HG02973 (cell line): Measurements from ENCODE around the gene UGT2B11.
A peak's percentile ranks its signal among the peaks of the same experiment; 100 is the strongest.
"Not testable (repeated sequence)": the region's sequence is repeated elsewhere in the genome, so short reads cannot be mapped to it uniquely, and the experiment has no call there.

Experiments used
- ATAC-seq: cut with Tn5 transposase; IDR thresholded peaks from one replicate; pipeline ENCODE4 v1.9.1; 2021; ENCODE audit warnings: moderate library complexity; ENCODE audit not compliant: unreplicated experiment

UGT2B11 gene

GRCh38 chr4:69170233-69171134 lies 44.1 kb downstream of the UGT2B11 start:
- ATAC-seq, result peak; percentile 78

GRCh38 chr4:69169171-69169570 lies 45.4 kb downstream of the UGT2B11 start:
- ATAC-seq, result not testable (repeated sequence)

GRCh38 chr4:69167300-69167699 lies 47.2 kb downstream of the UGT2B11 start:
- no peak for ATAC-seq

- not testable (repeated sequence) for ATAC-seq
These were observed 48.2 kb downstream of the UGT2B11 start for GRCh38 chr4:69166376-69166775.

- ATAC-seq, result not testable (repeated sequence)
These were observed 48.8 kb downstream of the UGT2B11 start for GRCh38 chr4:69165707-69166106.

- no peak for ATAC-seq
These were observed 57.6 kb downstream of the UGT2B11 start for GRCh38 chr4:69156913-69157312.

GRCh38 chr4:69154021-69154420 lies 60.5 kb downstream of the UGT2B11 start:
- no peak for ATAC-seq
